ENCODE measurements around the gene PRKG2. TPM values are rescaled to one million over a fixed set of nuclear protein-coding genes. Genes with fewer than 3 reads are reported as not detected.

Gene PRKG2
- total RNA-seq, 2 experiments from 2014 or later, result 1.0 to 1.1 TPM

GRCh38 chr4:81258841-81259550, 44.0 kb upstream of the PRKG2 start:
- Histone ChIP-seq H3K27ac (ENCODE audit: low read depth, low read length, poor library complexity, severe bottlenecking) (no peak overlapping the region), H3K79me2 (ENCODE audit: insufficient read depth, low read depth, low read length) (no peaks in the 10 kb centered on the region), H2AFZ (ENCODE audit: low read length) (no peak overlapping the region), H3K4me3 (ENCODE audit: low read depth, low read length, poor library complexity, severe bottlenecking) (no peak overlapping the region), H3K4me1 (ENCODE audit: insufficient read depth, low read length, poor library complexity, severe bottlenecking) (no peaks in the 10 kb centered on the region), H4K20me1 (ENCODE audit: insufficient read depth, low read length) (no peaks in the 10 kb centered on the region), H3K4me2 (ENCODE audit: low read length) (no peak overlapping the region), H3K9me3 (ENCODE audit: low read length) (no peaks in the 10 kb centered on the region), H3K36me3 (ENCODE audit: insufficient read depth, low read length) (no peaks in the 10 kb centered on the region), H3K9me2 (ENCODE audit: insufficient read depth, low read length) (no peaks in the 10 kb centered on the region)
- intact Hi-C loops (cut with micrococcal nuclease; ENCODE audit: unreplicated experiment), result no loop called here
- CTCF ChIA-PET (ENCODE audit: unreplicated experiment), result interaction anchor here (0.6 kb wide), 1 partner anchor 228 kb away, joined by 3 read pairs; no protein-coding TSS in a partner anchor
- BruUV-seq (replicated peaks), result no TSS peak
- TF ChIP-seq CTCF (conservative IDR thresholded peaks at IDR 0.05; ENCODE audit: low read length) (no peak), EZH2phosphoT487 (IDR thresholded peaks at IDR 0.05; ENCODE audit: borderline replicate concordance, low read depth, low read length) (no peak)
- POLR2A ChIA-PET, result interaction anchor here (0.5 to 1.1 kb wide), 4 partner anchors 16 to 96 kb away, joined by 3 read pairs; no protein-coding TSS in a partner anchor
- DNase-seq (ENCODE audit: low spot score), result no peak

- Histone ChIP-seq H3K79me2 (ENCODE audit: insufficient read depth, low read depth, low read length) (no peaks in the 10 kb centered on the region), H3K27ac (ENCODE audit: low read depth, low read length, poor library complexity, severe bottlenecking) (no peak overlapping the region), H3K9me3 (ENCODE audit: low read length) (no peaks in the 10 kb centered on the region), H3K4me1 (ENCODE audit: insufficient read depth, low read length, poor library complexity, severe bottlenecking) (no peaks in the 10 kb centered on the region), H3K9me2 (ENCODE audit: insufficient read depth, low read length) (no peaks in the 10 kb centered on the region), H3K4me2 (ENCODE audit: low read length) (no peak overlapping the region), H3K36me3 (ENCODE audit: insufficient read depth, low read length) (no peaks in the 10 kb centered on the region), H3K4me3 (ENCODE audit: low read depth, low read length, poor library complexity, severe bottlenecking) (no peak overlapping the region), H2AFZ (ENCODE audit: low read length) (no peak overlapping the region), H4K20me1 (ENCODE audit: insufficient read depth, low read length) (no peaks in the 10 kb centered on the region)
- intact Hi-C loops (cut with micrococcal nuclease; ENCODE audit: unreplicated experiment), result no loop called here
- BruUV-seq (replicated peaks), result no TSS peak
- ChIA-PET CTCF (ENCODE audit: unreplicated experiment) (no interaction called here), POLR2A (no interaction called here)
- no peak for DNase-seq (ENCODE audit: low spot score)
- TF ChIP-seq CTCF (conservative IDR thresholded peaks at IDR 0.05; ENCODE audit: low read length) (no peak), EZH2phosphoT487 (IDR thresholded peaks at IDR 0.05; ENCODE audit: borderline replicate concordance, low read depth, low read length) (no peak)
Measured at GRCh38 chr4:81257816-81258215, 42.8 kb upstream of the PRKG2 start.

DNA sequence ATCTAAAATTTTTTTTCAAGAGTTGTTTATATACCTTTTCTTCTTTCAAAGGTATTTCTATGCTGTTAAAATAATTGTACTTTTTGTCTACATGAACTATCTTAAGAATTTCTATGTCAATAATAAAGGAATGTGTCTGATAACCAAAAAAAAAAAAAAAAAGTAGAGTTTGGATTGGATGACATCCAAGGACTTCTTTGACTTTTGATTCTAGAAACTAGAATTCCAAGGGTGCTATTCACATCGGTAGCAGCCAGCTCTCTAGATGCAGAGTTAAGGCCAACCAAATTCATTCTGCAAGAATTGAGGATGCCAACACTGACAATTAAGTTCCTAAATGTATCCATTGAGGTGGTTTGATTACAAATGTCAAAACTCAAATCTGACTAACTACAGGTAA, 42.0 kb upstream of the PRKG2 start:
- no peak overlapping the region for H2AFZ ChIP-seq (ENCODE audit: low read length)
- H4K20me1 ChIP-seq (ENCODE audit: insufficient read depth, low read length), result no peaks in the 10 kb centered on the region
- no peak for DNase-seq (ENCODE audit: low spot score)
- POLR2A ChIA-PET, result interaction anchor here (0.6 to 0.8 kb wide), 2 partner anchors 19 to 24 kb away, joined by 3 read pairs; no protein-coding TSS in a partner anchor
- no peaks in the 10 kb centered on the region for H3K9me3 ChIP-seq (ENCODE audit: low read length)
- no peaks in the 10 kb centered on the region for H3K79me2 ChIP-seq (ENCODE audit: insufficient read depth, low read depth, low read length)
- intact Hi-C loops (cut with micrococcal nuclease; ENCODE audit: unreplicated experiment), result no loop called here
- no peak overlapping the region for H3K4me3 ChIP-seq (ENCODE audit: low read depth, low read length, poor library complexity, severe bottlenecking)
- no peaks in the 10 kb centered on the region for H3K9me2 ChIP-seq (ENCODE audit: insufficient read depth, low read length)
- CTCF ChIA-PET (ENCODE audit: unreplicated experiment), result no interaction called here
- TF ChIP-seq EZH2phosphoT487 (IDR thresholded peaks at IDR 0.05; ENCODE audit: borderline replicate concordance, low read depth, low read length) (no peak), CTCF (conservative IDR thresholded peaks at IDR 0.05; ENCODE audit: low read length) (no peak)
- H3K27ac ChIP-seq (ENCODE audit: low read depth, low read length, poor library complexity, severe bottlenecking), result no peak overlapping the region
- H3K36me3 ChIP-seq (ENCODE audit: insufficient read depth, low read length), result no peaks in the 10 kb centered on the region
- H3K4me2 ChIP-seq (ENCODE audit: low read length), result no peak overlapping the region
- no TSS peak for BruUV-seq (replicated peaks)
- no peaks in the 10 kb centered on the region for H3K4me1 ChIP-seq (ENCODE audit: insufficient read depth, low read length, poor library complexity, severe bottlenecking)

Data from OCI-LY7 (cell line).